Thoracic aorta (tissue), 2 donors: ENCODE data around the gene CHMP4A. TPM values are rescaled to one million over a fixed set of nuclear protein-coding genes. Genes with fewer than 3 reads are reported as not detected.
"Not testable (repeated sequence)": the region's sequence is repeated elsewhere in the genome, so short reads cannot be mapped to it uniquely, and the experiment has no call there.

ENCODE experiments used
- ATAC-seq: fragments of 150-250 bp; one replicate; pipeline ENCODE4 v1.8.0; 2017; ENCODE audit warnings: low read depth; ENCODE audit not compliant: insufficient number of reproducible peaks, low FRiP score
- DNase-seq: peaks from one replicate; pipeline ENCODE4 v3.0.0-alpha.2; 2020; ENCODE audit warnings: low spot score
- H3K27ac ChIP-seq, 2 donors: fragments of 200-600 bp; sonication (generic); 1 replicate in 1 of 2; 2 replicates in 1 of 2; pipeline ENCODE4 v1.5.1; 2016; ENCODE audit warnings: mild to moderate bottlenecking in 2 of 2, moderate library complexity in 2 of 2
- H3K27me3 ChIP-seq: fragments of 200-600 bp; sonication (generic); replicated peaks from 2 replicates; pipeline ENCODE4 v1.6.0; 2016; ENCODE audit warnings: mild to moderate bottlenecking; ENCODE audit not compliant: insufficient read depth
- H3K36me3 ChIP-seq: fragments of 200-600 bp; sonication (generic); one replicate; pipeline ENCODE4 v1.5.1; 2016
- H3K4me1 ChIP-seq, 2 donors: fragments of 200-600 bp; sonication (generic); 1 replicate in 1 of 2; 2 replicates in 1 of 2; pipeline versions ENCODE4 v1.5.1 to v1.6.0; 2016; ENCODE audit warnings: low read depth in 2 of 2, mild to moderate bottlenecking in 1 of 2; ENCODE audit not compliant: control insufficient read depth in 1 of 2
- H3K4me3 ChIP-seq: fragments of 200-600 bp; sonication (generic); 2 replicates; pipeline ENCODE4 v1.5.1; 2016; ENCODE audit warnings: mild to moderate bottlenecking
- H3K9me3 ChIP-seq: fragments of 200-600 bp; sonication (generic); 2 replicates; pipeline ENCODE4 v1.5.1; 2016
- CTCF ChIP-seq: fragments of 200-600 bp; sonication (generic); IDR thresholded peaks from one replicate; pipeline ENCODE4 v1.5.1; 2019; ENCODE audit warnings: antibody characterized with exemption
- total RNA-seq, 2 donors: library from RNA; depleted of rRNA; stranded (reverse); fragments of >200 nt; gene quantifications; one replicate each; pipeline versions ENCODE4 v1.1.0 to v1.2.3, GENCODE V29; 2016

Gene CHMP4A
- total RNA-seq, 2 donors from 2014 or later: 33.4 to 58.3 TPM

- H3K36me3 ChIP-seq: peaks cover 8% of the 10 kb centered on the region
- H3K27me3 ChIP-seq: no peaks in the 10 kb centered on the region
- no peaks in the 10 kb centered on the region for H3K9me3 ChIP-seq
- H3K4me1 ChIP-seq: peaks cover 5 to 14% of the 10 kb centered on the region in 2 donors
- H3K4me3 ChIP-seq: no peak overlapping the region
- no peak overlapping the region for H3K27ac ChIP-seq
- no peak for TF ChIP-seq CTCF
- ATAC-seq (no peak), DNase-seq (no peak)
Measured at GRCh38 chr14:24219521-24219920, 6.2 kb upstream of the CHMP4A start.

GRCh38 chr14:24219080-24219479 lies 5.8 kb upstream of the CHMP4A start:
- ATAC-seq: no peak
- no peak for TF ChIP-seq CTCF
- peaks cover 10 to 19% of the 10 kb centered on the region in 2 donors for H3K4me1 ChIP-seq
- H3K27ac ChIP-seq: no peak overlapping the region
- peaks cover 8% of the 10 kb centered on the region for H3K36me3 ChIP-seq
- no peaks in the 10 kb centered on the region for H3K9me3 ChIP-seq
- no peak overlapping the region for H3K4me3 ChIP-seq
- DNase-seq: no peak
- no peaks in the 10 kb centered on the region for H3K27me3 ChIP-seq

- DNase-seq, H3K27me3 ChIP-seq, H3K9me3 ChIP-seq, H3K4me3 ChIP-seq, H3K27ac ChIP-seq, ATAC-seq, H3K36me3 ChIP-seq: not testable (repeated sequence)
- H3K4me1 ChIP-seq: peaks cover 19 to 32% of the 10 kb centered on the region in 2 donors
Measured at GRCh38 chr14:24216876-24217275, 3.6 kb upstream of the CHMP4A start.

DNA sequence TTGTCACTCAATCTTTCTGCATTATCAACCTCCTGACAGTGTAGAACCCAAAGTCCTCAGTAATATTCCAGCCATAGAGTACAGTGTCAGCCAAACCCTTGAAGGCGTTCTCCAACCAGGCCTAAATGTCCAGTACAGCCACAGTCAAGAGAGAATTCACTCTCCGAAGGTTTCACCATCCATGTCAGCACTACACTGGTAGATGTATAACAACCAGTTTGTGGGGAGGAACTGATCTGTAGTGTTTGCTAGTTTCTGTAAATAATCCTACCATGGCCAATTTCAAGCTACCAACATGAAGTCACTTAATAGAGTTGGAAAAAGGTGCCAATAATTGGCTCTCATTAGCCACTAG lies 3.0 kb upstream of the CHMP4A start:
- H3K4me1 ChIP-seq: peaks cover 19 to 36% of the 10 kb centered on the region in 2 donors
- DNase-seq (no peak), ATAC-seq (no peak)
- no peak for TF ChIP-seq CTCF
- peak overlapping the region; percentile 97 for H3K4me3 ChIP-seq
- peaks cover 8% of the 10 kb centered on the region for H3K36me3 ChIP-seq
- H3K27me3 ChIP-seq: no peaks in the 10 kb centered on the region
- H3K9me3 ChIP-seq: no peaks in the 10 kb centered on the region
- peak overlapping the region; percentile 90 to 94 for H3K27ac ChIP-seq

GRCh38 chr14:24215495-24216344 lies 2.4 kb upstream of the CHMP4A start, which contains the start of gene MDP1:
Gene MDP1, minus strand, starts transcription at chr14:24216066. Its CDS starts 111 bp downstream, at chr14:24215955.
- Histone ChIP-seq H3K9me3 (no peaks in the 10 kb centered on the region), H3K27ac (peak within 1 kb of the TSS; percentile 90 to 94), H3K36me3 (peaks cover 8% of the 10 kb centered on the region), H3K4me1 (peaks cover 19 to 36% of the 10 kb centered on the region in 2 donors), H3K27me3 (no peaks in the 10 kb centered on the region), H3K4me3 (peak within 1 kb of the TSS; percentile 97)
- DNase-seq: peak; percentile 47
- ATAC-seq: peak; percentile 50
- TF ChIP-seq CTCF: peak; percentile 32
